GM21786 (cell line): ENCODE measurements around the gene BCL2L15.
A peak's percentile ranks its signal among the peaks of the same experiment; 100 is the strongest.

ENCODE experiments used
- ATAC-seq: cut with Tn5 transposase; IDR thresholded peaks from one replicate; pipeline ENCODE4 v1.9.1; 2021; ENCODE audit not compliant: unreplicated experiment

BCL2L15 gene

DNA sequence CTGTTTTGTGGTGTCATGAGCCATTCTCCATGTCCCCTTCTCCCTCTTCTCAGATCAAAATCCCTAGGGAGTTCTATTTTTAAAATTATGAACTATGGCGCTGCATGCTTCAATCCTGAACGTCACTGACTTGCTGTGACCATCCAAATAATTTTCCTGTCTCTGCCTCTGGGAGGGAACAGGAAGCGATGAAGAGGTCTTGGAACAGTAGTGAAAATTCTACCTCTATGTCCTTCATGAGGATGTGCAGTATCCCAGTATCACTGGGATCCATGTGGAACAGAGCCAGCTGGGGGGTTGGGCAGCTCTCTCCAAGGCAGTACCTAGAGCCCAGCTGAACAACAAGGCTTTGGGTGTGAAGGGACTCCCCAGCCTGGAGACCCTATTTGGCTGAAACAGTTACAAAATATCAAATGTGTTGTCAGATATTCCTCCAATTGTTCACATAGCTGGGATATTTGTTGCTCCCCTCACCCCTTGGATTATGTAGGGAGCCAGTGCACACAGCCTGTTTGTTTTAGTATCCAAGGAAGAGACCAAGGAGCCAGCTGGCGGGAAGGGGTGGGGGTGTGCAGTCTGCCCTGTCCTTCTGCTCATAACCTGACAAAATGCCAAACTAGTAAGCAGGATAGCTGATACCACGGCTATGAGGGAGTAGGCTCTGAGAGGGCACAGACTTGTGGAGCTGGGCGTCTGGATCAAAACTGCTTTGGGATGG lies 25.4 kb upstream of the BCL2L15 start:
- ATAC-seq, result no peak

DNA sequence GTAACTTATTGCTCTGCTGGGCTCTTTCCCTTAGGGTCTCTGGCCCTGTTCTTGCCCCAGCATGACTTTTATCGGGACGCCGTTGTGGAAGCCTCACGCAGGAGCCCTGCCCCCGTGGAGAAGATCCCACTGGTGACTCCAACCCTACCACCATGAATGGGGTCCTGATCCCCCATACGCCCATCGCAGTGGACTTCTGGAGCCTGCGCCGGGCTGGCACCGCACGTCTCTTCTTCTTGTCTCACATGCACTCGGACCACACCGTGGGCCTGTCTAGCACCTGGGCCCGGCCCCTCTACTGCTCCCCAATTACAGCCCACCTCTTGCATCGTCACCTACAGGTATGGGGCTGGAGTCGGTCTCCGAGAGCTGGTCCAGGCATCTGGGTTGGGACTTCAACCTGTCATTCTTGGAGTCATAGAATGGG lies 18.1 kb upstream of the BCL2L15 start:
- ATAC-seq, result no peak

DNA sequence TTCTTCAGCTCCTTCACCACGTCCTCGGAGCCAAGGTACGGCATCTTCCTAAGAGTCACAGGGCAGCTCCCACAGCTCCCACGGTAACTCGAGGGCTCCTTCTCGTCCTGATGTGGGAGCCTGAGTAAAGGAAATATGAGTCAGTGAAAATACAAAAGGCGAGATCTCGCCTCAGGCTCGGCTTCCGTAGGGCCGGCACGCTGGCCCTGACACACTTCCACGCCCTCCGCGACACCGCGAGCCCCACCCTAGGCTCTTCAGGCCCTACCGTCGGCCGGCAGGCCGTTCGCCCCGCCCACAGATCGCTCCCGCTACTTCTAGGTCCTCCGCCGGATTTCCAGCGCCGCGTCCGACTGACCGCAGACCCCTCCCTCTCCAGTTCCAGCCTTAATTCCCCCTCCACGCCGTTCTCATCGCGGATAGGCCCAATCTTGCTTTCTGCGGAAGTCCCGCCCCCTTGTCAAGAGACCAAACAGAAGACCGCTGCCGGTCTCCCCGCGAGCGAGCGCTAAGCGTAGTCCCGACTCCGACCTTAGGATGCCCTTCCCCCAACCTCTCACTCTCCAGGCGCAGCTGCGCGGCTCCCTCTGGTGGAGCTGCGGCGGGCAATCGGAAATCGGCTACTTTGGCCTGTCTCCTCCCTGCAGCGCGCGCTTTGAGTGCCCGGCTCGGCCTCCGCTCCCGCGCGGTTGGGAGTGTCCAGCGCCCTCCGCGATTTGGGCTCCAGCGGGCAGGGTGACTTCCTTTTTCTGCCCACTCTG lies 17.5 kb upstream of the BCL2L15 start, which contains the start of the genes AP4B1 and DCLRE1B:
Gene AP4B1, minus strand, starts transcription at position 126 of the 761 bp plus-strand sequence. Its CDS starts 82 bp downstream, at position 44.
Gene DCLRE1B, plus strand, starts transcription at position 653 of the 761 bp plus-strand sequence. CDS start 261 bp downstream, outside the sequence.
- peak; percentile 86 for ATAC-seq

DNA sequence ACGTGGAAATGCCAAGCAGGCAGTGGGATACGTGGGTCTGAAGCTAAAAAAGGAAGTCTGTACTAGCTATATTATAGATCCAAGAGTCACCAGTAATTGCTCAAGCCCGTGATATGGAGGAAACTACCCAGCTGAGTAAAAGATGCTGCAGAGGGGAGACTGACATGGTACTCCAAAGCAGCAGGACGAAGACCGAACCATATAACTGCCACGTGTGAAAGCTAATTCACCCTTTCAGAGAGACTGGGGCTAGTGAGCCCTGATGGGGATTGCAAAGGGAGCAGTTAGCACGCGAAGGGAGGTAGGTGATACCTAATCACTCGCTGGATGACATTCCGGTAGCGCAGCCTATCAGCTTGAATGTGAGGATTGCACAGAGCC lies 16.9 kb upstream of the BCL2L15 start:
- peak; percentile 25 for ATAC-seq

DNA sequence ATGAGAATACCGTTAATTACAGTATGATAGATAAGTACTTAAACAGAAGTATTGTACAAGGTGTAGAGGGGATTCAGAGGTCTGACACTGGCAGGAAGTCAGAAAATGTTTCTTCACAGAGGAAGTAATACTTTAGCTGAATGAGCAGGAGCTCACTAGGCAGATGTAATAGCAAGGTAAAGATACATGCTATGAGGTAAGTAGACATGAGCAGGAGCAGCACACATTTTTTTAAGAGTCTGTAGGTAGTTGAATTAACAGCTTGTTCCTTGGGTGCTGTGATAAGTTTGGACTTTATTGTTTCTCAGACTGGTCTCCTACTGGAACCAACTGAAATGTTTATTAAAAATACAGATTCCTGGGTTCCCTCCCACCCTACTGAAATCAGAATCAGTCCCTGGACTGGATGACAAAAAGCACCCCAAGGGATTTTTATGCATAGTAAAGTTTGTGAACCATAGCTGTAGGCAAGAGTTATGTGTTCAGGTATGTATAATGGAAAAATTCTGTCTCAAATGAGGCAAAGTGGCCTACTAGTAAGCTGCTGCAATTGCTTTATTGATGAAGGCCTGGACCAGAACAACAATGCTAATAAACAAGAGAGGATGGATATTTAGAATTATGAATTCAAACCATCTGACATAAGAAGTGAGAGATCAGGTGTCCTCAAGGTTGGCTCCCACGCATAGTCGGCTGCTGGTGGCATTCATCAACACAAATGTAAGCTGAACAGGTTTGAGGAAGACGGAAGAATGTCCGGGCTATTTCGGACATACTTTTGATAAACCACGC lies 16.3 kb upstream of the BCL2L15 start:
- ATAC-seq, result no peak

DNA sequence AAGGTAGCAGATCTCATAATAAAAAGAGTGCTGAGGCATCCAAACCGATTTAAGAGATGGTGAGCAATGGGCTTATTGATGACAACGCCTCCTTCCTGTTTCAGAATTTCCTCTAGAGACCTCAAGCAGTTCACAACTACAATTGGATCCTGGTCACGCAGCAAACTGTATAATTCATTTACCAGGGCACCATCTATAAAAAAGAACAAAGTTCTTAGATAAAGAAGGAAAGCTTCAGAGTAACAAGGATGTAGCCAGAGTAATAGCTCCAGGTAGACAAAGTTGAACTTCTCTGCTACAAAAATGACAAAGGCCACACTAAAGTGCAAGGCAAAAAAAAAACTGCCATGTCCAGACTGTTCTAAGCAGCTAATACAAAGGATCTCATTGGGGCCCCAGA lies 13.8 kb upstream of the BCL2L15 start:
- ATAC-seq, result no peak

DNA sequence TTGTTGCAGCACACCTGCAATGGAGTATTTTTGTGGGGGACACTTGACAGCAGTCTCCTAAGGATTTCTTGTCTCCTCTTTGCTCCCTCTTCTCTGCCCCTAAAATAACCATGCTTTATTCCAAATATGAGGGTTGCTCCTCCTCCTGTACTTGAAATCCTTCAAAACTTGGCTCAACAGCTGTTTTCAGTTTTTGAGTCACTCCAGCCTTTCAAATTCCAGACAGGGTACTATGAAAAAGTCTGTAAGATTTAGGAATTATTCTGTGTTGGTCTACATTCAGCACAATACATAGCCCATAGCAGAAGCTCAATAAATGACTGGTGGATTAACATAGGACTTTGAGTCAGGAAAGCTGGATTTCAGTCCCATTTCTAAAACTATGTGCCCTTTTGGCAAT lies 11.7 kb upstream of the BCL2L15 start:
- ATAC-seq, result no peak

DNA sequence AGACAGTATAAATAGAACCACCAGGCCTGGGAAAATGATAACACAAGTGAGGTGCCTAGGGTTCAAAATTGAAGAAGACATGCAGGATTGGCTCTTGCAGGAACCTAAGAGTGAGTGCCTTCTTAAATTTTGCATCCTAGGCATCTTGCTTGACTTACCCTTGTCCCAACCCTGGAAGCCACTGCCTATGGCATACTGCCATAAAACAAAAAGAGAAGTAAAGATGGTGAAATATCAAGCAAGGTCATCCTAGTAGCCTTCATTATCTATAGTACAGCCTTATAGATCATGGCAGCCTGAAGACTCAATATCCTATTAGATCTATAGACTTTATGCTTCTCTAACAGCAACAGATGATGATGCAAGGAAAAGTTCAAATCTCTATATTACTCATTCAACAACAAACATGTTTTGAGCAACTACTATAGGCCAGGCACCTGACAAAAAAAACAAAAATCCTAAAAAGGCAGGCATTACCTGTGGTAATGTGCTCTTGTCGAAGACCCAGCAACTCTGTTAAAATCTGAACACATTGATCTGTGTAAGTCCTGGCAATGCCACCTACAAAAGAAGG lies 10.9 kb upstream of the BCL2L15 start:
- ATAC-seq, result no peak

DNA sequence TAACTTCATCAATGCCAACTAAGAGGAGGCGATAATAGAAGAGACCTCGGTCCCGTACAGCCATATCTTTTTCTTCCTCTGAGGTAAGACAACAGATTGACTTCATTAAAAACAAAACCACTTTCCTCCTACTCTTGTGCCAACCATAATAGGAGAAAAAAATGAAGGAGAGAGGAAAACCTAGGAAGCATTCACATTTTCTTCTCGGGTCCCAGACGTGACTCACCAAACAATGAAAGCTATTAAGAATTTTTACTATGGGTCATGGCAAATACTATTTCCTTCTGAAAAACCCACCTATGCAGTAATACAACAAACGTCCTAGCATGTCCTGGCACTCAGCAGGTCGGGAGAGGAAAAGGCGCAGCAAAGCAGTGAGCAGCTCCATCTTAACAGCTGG lies 8.6 kb upstream of the BCL2L15 start:
- ATAC-seq, result no peak

DNA sequence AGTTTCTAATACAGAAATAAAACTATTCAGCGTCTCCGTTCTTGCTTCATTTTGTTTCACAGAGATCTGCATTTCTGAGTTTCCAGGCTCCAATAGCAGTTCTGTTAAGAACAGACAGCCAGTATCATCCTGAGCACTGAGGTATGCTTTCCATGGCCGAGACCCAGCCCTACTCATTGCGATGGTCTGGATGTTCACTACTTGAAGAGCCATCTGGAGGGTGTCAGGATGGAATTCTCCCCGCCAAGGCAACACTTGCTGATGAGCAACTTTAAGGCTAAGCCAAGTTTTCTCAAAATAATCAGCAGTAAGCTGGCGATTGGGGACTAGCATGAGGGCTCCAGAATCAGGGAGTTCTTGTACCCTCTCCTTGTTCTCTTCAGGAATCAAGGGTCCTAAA lies 7.7 kb upstream of the BCL2L15 start:
- ATAC-seq, result no peak

DNA sequence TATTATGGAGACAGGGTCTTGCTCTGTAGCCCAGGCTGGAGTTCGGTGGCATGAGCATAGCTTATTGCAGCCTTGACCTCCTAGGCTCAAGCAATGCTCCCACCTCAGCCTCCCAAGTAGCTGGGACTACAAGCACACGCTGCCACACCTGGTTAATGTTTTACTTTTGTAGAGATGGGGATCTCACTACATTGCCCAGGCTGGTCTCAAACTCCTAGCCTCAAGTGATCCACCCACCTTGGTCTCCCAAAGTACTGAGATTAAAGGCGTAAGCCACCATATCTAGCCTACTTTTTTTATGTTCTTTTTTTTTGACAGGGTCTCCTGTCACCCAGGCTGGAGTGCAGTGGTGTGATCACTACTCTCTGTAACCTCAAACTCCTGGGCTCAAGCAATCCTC lies 5.9 kb upstream of the BCL2L15 start:
- no peak for ATAC-seq

DNA sequence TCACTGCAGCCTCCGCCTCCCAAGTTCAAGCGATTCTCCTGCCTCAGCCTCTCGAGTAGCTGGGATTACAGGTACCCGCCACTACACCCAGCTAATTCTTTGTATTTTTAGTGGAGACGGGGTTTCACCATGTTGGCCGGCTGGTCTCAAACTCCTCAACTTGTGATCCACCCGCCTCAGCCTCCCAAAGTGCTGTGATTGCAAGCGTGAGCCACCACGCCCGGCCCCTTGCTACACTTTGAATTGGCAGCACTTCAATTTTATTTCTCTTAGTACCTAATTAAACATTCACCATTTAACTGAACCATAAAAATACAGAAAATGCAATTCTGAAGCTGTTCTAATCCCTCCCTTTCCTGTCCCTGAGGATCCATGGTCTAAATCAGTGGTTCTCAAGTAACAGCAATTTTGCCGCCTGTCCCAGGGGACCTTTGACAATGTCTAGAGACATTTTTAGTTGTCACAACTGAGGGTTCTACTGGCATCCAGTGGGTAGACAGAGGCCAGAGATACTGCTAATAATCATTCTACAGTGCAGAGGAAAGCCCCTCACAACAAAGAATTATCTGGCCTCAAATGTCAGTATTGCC lies 4.3 kb upstream of the BCL2L15 start:
- ATAC-seq, result no peak

DNA sequence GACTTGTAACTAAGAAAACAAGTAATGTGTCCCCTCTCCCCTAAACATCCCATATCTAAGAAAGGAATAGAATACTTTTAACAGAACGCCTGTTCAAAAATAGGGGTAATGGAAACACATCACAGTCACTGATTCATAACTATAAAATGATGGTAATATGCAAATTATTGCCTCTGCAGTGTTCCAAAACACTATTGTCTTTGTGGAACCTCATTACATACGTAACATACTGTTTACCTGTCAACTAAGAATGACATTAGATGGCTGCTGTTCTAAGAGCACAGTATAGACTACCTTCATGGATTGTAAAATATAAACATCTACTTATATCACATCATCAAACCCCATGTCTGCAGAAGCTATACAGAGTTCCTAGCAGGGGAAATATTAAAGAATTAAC lies 3.4 kb upstream of the BCL2L15 start:
- ATAC-seq, result no peak

DNA sequence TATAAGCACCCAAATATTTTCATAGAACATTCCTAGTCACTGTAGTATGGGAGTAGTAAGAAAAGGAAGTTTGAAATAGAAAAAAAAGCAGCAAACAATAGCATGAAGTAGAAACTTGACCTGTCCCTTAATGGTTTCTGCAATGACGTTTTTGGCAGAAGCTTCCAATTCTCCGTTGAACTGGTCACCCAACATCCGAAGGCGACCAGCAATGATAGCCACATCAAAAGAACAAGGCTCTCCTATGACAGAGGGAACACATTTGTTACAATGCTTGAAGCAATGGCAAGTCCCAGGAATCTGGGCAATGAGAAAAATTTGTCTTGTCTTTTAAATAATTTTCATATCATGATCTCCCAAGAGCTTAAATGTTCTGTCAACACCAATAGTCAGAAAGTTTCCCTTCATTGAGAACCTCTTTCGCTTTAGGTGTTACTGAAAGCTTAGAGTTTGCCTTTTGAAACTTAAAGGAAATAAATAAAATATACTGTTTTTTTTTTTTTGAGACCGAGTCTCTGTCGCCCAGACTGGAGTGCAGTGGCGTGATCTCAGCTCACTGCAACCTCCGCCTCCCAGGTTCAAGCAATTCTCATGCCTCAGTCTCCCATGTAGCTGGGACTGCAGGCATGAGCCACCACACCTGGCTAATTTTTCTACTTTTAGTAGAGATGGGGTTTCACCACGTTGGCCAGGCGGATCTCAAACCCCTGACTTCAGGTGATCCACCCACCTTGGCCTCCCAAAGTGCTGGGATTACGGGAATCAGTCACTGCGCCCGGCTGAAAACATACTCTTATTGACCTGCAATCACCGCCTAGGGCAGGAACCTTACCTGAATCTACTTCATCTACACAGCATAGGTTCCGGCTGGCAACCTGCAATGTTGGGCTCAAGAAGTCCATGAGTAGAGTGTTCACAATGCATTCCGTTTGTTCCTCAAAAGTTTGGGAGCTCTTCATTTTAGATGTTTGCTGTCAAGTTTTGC lies 672 bp downstream of the BCL2L15 start:
- ATAC-seq, result no peak

DNA sequence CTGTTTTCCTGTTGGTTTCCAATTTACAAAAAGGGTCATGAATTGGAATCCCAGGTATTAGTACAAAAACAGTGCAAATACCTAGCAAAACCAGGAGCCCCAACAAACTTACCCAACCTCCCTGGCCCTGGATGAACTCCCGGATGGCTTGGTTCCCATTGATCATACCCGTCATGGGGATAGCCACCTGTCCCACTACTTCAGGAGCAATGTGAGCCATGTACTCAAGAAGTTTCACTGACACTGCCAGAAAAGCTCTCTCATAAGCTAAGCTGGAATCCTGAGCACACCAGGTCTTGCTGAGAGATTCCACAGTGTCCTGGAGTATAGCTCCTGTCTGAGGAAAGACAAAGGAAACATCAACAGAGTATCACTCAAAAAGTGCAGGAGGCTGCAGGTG lies 5.7 kb downstream of the BCL2L15 start:
- no peak for ATAC-seq

DNA sequence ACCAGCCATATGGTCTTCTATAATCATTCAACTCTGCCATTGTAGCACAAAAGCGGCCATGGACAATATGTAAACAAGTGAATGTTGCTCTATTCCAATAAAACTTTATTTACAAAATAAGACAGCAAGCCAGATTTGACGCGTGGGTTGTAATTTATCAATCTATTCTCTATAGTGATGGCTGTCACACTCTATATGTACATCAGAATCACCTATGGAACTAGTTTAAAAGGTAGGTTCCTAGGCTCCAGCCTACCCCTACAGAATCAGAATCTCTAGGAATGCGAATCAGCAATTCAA lies 7.7 kb downstream of the BCL2L15 start:
- ATAC-seq, result no peak

DNA sequence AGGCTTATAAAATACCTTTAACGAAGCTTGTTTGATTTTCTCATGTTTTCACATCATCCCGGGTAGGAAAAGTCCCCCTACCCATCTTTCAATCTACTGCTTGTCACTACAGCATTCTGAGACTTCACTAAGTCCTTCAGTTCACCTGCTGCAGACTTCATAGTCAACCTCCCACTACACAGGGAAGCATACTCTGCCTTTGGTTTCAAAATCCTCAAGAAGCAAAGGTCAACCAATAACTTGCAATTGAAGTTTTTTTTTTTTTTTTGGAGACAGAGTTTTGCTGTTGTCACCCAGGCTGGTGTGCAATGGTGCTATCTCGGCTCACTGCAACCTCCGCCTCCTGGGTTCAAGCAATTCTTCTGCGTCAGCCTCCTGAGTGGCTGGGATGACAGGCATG lies 11.2 kb downstream of the BCL2L15 start:
- no peak for ATAC-seq

DNA sequence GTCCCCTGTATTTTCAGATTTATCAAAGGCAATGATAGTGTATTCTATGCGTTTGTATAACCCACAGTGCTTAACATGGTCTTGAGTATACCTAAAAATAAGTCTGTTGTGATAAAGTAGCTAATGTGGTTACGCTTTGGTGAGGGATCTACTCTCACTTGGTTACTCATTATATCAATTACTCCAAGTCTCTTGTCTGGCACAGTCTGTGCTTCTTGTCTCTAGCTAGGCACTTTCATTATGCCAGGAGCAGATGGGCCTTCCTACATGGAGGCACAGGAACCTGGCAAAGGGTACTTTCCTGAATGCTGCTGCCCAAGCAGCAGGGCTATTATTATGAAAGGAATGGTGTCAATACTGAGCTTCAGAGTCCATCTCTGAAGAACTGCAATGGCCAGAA lies 11.7 kb downstream of the BCL2L15 start:
- ATAC-seq, result peak; percentile 37

DNA sequence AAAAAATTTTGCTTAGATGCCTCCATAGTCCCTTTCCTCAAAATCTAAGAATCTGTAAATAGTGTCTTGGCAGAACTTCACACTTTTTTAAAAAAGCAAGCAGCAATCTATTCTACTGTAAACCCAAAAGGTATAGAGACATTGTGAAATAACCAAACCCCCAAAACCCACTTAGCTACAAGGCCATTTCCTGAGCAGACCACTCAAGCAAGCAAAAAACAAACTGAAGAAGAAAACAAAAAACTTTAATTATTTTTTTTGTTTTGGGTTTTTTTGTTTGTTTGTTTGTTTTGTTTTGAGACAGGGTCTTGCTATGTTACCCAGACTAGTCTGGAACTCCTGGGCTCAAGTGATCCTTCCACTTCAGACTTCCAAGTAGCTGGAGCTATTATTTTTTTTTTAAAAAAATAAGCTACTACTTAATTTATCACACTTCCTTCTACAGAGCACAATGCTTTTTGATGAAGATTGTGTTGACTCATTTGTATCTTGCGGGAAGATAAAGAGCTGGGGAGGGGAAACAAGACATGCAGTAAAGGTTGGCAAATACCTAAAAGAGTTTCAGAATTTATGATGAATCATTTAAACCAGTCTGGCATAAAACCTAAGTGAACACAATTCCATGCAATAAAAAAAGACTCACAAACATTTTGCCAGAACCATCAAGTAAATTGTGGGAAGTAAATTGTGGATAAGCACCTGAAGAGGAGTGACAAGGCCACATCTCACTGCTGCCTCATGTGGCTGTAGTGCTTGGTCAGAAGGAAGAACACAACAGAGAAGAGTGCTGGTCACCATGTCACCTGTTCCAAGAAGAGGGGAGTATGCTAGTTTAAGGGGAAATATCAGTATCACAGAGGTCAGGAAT lies 13.1 kb downstream of the BCL2L15 start:
- no peak for ATAC-seq
